Ascending aorta (tissue), 2 donors: ENCODE data around the gene FER1L5. TPM values are rescaled to one million over a fixed set of nuclear protein-coding genes. Genes with fewer than 3 reads are reported as not detected.

Experiments
- DNase-seq, 2 donors: peaks; one replicate each; pipeline ENCODE4 v3.0.0-alpha.2; 2019; ENCODE audit warnings: low spot score in 2 of 2
- H3K27ac ChIP-seq, 2 donors: fragments of 200-600 bp; sonication (generic); one replicate each; pipeline ENCODE4 v1.5.1; 2016 to 2017; ENCODE audit warnings: mild to moderate bottlenecking in 1 of 2
- H3K27me3 ChIP-seq: fragments of 200-600 bp; sonication (generic); one replicate; pipeline ENCODE4 v1.5.1; 2017
- H3K36me3 ChIP-seq, 2 donors: fragments of 200-600 bp; sonication (generic); one replicate each; pipeline ENCODE4 v1.5.1; 2016
- H3K4me1 ChIP-seq, 2 donors: fragments of 200-600 bp; sonication (generic); one replicate each; pipeline ENCODE4 v1.5.1; 2016 to 2017; ENCODE audit warnings: mild to moderate bottlenecking in 1 of 2
- H3K4me3 ChIP-seq, 2 donors: fragments of 200-600 bp; sonication (generic); one replicate each; pipeline ENCODE4 v1.5.1; 2016 to 2017; ENCODE audit warnings: mild to moderate bottlenecking in 1 of 2
- H3K9me3 ChIP-seq, 2 donors: fragments of 200-600 bp; sonication (generic); one replicate each; pipeline ENCODE4 v1.5.1; 2016
- CTCF ChIP-seq, 3 experiments: fragments of 200-600 bp in 2 of 3; fragments of 450-650 bp in 1 of 3; sonication (generic) in 2 of 3; IDR thresholded peaks; one replicate each; pipeline ENCODE4 v1.5.1; 2016 to 2019; ENCODE audit warnings: antibody characterized with exemption in 3 of 3, mild to moderate bottlenecking in 1 of 3, moderate library complexity in 1 of 3
- intact Hi-C: fragments of 100-400 bp; cut with DNase I; formaldehyde crosslinking; loops from one replicate; pipeline ENCODE4 v1.15.1; 2023
- total RNA-seq: library from RNA; depleted of rRNA; stranded (reverse); fragments of >200 nt; gene quantifications from one replicate; pipeline ENCODE4 v1.1.0, GENCODE V29; 2016

FER1L5 gene
- total RNA-seq, 1 donor from 2014 or later = not detected

GRCh38 chr2:96687711-96688640, 45.4 kb downstream of the FER1L5 start:
- Histone ChIP-seq H3K36me3 (no peaks in the 10 kb centered on the region), H3K4me3 (no peak overlapping the region), H3K9me3 (no peaks in the 10 kb centered on the region), H3K4me1 (no peaks in the 10 kb centered on the region), H3K27ac (no peak overlapping the region), H3K27me3 (no peaks in the 10 kb centered on the region)
- no peak for DNase-seq
- intact Hi-C loops = no loop called here
- TF ChIP-seq CTCF (IDR thresholded peaks at IDR 0.05) = no peak

GRCh38 chr2:96688649-96689430, 46.3 kb downstream of the FER1L5 start:
- no peak for DNase-seq
- H3K4me1 ChIP-seq = no peaks in the 10 kb centered on the region
- TF ChIP-seq CTCF (IDR thresholded peaks at IDR 0.05) = no peak
- intact Hi-C loops = no loop called here
- H3K36me3 ChIP-seq = no peaks in the 10 kb centered on the region
- H3K4me3 ChIP-seq = no peak overlapping the region
- H3K27ac ChIP-seq = no peak overlapping the region
- no peaks in the 10 kb centered on the region for H3K9me3 ChIP-seq
- H3K27me3 ChIP-seq = no peaks in the 10 kb centered on the region

DNA sequence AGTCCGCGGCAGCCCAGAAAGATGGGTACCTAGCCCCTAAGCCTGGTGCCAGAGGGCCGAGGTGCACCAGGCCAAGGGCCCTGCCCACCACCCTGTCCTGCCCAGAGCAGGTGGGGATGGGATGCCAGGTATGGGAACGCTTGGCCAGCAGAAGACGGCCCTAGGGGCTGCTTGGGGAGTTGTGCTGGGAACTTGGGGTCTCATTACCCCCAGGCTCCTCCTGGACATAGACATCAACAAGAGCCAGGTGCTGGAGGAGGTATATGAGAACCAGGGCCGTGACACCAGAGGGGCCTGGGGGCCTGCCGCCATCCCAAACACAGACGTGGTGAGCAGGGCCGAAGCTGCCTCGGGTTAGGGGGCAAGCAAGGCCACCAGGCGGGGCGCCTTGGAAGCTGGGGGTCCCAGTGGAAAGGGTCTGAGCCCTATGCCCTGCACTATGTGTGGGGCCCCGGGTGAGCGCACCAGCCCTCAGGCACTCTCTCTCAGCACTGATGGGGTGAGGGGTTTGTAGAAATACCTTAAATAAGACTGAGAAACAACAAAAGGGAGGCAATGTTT, 46.9 kb downstream of the FER1L5 start:
- no peak for TF ChIP-seq CTCF (IDR thresholded peaks at IDR 0.05)

DNA sequence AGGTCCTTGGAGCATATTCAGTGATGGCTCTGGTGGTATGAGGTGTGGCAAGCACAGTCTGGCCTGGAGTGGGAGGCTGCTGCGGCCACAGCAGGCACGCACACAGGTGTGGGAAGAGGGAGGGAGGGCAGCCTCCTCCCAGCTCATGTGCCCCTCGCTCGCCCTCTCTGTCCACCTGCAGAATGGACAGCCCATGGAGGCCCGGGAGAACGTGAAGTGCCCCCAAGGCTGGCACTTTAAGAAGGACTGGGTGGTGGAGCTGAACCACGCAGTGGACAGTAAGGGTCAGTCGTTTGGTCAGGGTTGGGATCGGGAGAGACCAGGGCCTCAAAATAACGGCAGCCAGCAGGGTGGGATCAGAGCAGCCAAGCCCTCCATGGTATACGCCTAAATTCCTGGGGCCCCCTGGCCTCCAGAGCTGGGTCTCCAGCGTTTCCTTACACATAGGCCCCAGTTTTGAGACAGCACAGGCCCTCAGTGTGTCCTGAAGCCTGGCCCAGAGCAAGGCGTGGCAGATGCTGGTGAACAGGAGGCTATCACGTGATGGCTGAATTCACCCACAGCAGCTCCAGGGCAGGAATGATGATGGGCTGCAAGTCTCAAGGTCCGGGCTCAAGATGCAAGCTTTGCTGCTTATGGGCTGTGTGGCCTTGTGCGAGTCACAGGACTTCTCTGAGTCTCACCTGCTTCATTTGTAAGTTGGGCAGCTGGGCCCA, 47.9 kb downstream of the FER1L5 start:
- no peak for DNase-seq
- intact Hi-C loops = no loop called here
- Histone ChIP-seq H3K4me3 (no peak overlapping the region), H3K36me3 (no peaks in the 10 kb centered on the region), H3K4me1 (no peaks in the 10 kb centered on the region), H3K27me3 (no peaks in the 10 kb centered on the region), H3K9me3 (no peaks in the 10 kb centered on the region), H3K27ac (no peak overlapping the region)
- TF ChIP-seq CTCF (IDR thresholded peaks at IDR 0.05) = no peak

More for the DNA sequence above, 46.9 kb downstream of the FER1L5 start:
- Histone ChIP-seq H3K27me3 (no peaks in the 10 kb centered on the region), H3K4me1 (no peaks in the 10 kb centered on the region), H3K4me3 (no peak overlapping the region), H3K36me3 (no peaks in the 10 kb centered on the region), H3K27ac (no peak overlapping the region), H3K9me3 (no peaks in the 10 kb centered on the region)
- intact Hi-C loops = no loop called here
- DNase-seq = no peak

GRCh38 chr2:96691022-96691612, 48.6 kb downstream of the FER1L5 start:
- H3K4me1 ChIP-seq = no peaks in the 10 kb centered on the region
- H3K4me3 ChIP-seq = no peak overlapping the region
- TF ChIP-seq CTCF (IDR thresholded peaks at IDR 0.05) = no peak
- DNase-seq = no peak
- H3K27ac ChIP-seq = no peak overlapping the region
- intact Hi-C loops = no loop called here
- no peaks in the 10 kb centered on the region for H3K36me3 ChIP-seq
- H3K27me3 ChIP-seq = no peaks in the 10 kb centered on the region
- no peaks in the 10 kb centered on the region for H3K9me3 ChIP-seq
